ENCODE measurements around the gene ABCC4.

ABCC4 gene

DNA sequence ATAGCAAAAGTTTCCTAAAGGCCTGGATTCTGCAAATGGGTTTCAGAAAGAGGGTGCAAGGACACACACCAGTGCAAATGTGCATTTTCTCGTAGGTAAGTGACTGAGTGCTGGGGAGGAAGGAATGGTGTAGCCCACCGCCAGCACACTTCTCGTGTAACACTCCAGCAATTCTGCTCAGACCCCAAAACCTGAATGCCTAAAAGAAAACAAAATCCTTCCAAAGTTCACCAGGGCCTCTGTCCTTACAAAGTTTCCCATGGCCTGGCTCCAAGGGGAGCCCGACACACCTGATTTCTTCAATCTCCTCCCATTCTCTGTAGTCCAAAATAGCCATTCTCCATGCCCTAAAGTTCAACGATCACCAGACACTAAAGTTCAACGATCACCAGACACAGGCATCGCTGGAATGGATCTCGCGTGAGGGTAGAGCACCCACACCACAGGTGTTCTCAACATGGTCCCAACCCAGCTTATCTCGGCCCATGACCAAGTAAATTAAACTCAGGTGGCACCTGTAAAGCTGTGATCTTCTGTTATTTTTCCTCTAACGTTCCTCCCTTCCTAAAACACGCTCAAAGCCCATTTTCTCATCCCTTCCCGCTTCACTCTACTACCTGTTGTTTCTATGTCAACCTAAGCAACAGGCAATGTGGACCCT is 46.0 kb downstream of the ABCC4 start:
- DNase-seq: no peak

GRCh38 chr13:95254339-95254738 is 46.9 kb downstream of the ABCC4 start:
- DNase-seq: no peak

DNA sequence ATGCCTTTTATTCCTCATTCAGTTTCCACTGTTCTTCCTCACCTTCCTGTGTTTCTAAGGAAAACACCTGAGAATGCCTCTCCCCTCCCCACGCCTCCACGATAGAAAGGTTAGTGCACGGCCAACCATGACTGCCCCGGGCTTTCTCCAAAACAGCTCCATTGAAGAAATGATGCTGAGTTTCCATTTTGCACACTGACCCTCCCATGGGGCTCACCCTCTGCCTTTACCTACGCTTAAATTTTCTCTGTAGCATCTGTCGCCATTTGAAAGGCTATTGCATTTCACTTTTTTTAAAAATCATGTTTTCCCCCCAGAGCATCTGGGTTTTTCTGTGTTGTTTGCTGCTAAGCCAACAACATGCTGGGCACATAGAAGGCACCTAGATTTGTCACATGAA is 48.2 kb downstream of the ABCC4 start:
- DNase-seq: no peak

GRCh38 chr13:95251641-95252040 is 49.6 kb downstream of the ABCC4 start:
- DNase-seq: peak; percentile 58

GRCh38 chr13:95250961-95251360 is 50.3 kb downstream of the ABCC4 start:
- DNase-seq: peak; percentile 68

- no peak for DNase-seq
These were observed 52.3 kb downstream of the ABCC4 start for GRCh38 chr13:95248953-95249352.

DNA sequence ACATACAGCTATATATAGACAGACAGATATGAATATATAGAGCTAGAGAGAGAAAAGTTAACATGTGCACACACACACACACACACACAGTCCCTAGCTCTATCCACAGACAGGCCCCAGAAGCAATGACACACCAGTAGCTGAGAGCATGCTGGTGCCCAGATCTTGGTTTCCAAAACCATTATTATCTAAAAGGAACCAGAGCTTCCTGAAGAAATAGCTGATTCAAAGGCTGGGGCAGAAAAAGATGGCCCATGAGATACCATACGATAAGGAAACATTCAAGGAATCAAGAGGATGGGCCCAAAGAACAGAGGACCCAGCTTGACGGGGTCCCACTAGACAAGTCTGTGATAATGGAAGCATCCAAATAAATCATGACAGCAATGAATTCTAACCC is 53.4 kb downstream of the ABCC4 start:
- DNase-seq: no peak

DNA sequence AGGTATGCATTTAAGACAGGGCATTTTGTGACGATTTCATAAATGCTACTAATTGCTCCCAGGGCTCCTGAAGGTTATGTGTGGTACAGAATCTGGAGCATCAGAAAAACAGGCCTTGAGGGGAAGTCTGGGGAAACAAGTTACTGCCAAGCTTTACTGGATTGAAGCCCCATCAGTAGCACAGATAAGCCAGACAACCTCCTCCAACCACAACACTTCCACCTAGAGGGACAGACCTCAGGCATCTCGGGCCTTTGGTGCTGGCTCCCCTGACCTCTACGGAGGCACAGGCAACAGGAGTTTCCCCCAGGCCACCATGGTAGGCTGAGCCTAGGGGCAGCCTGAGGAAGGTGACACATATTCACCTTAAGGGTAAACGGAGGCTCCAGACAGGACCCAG is 54.1 kb downstream of the ABCC4 start:
- DNase-seq: no peak

- DNase-seq: peak; percentile 23
These were observed 54.8 kb downstream of the ABCC4 start for GRCh38 chr13:95246292-95247082.

DNA sequence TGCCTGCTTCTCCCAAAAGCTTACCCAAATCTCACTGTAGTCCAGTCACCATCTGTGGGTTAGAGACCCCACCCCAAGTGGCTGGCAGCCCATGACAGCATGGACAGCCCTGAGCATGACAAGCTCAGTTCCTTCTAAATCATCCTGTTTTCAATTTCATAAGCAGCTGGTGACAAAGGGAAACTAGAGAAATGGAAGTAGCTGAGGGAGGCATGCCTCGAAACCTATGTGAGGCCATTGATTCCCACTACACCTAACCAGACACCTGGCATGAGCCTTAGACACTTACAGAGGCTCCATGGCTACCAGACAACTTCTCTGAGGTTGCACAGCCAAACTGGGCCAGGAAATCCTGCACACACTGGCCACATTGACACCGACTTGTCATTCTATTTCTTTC is 56.2 kb downstream of the ABCC4 start:
- DNase-seq: peak; percentile 62

DNA sequence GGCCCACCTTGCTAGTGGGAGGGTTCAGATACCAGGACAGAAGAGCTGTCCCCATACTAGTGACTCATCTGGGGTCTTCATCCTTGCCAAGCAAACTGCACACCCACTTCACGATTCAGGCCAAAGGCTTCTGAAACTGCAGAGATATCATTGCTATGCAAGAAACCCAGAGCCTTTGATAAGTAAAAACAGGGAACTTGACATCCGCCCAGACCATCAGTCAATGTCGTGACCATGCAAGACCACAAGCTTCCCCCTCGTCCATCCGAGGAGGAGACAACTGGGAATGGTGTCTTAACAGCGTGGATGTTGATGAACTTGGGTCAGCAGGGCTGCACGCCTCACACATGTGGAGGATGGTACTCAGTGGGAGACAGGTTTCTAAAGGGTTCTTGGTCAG is 58.0 kb downstream of the ABCC4 start:
- no peak for DNase-seq

DNA sequence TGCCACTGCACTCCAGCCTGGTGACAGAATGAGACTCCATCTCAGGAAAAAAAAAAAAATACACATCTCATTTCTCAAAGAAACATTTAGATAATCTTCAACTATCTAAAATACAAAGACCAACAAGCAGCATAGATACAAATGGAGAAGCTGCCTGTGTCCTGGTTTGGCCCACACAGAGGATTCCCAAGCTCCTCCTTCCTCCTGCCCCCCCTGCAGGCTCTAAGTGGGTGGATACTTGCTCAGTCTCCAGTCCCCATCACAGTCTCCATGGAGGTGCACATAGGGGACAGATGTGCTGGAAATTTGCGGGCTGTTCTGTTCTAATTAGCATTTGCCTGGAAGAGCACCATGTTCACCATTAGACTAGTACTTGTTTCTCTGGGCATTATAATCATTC is 59.9 kb downstream of the ABCC4 start:
- DNase-seq: no peak

- peak; percentile 46 for DNase-seq
These were observed 62.0 kb downstream of the ABCC4 start for GRCh38 chr13:95239283-95239682.

GRCh38 chr13:95237310-95237870 is 63.9 kb downstream of the ABCC4 start:
- DNase-seq: no peak

- no peak for DNase-seq
These were observed 64.5 kb downstream of the ABCC4 start for GRCh38 chr13:95236774-95237173.

GRCh38 chr13:95235974-95236373 is 65.3 kb downstream of the ABCC4 start:
- no peak for DNase-seq

- no peak for DNase-seq
These were observed 66.0 kb downstream of the ABCC4 start for GRCh38 chr13:95235199-95235756.

DNA sequence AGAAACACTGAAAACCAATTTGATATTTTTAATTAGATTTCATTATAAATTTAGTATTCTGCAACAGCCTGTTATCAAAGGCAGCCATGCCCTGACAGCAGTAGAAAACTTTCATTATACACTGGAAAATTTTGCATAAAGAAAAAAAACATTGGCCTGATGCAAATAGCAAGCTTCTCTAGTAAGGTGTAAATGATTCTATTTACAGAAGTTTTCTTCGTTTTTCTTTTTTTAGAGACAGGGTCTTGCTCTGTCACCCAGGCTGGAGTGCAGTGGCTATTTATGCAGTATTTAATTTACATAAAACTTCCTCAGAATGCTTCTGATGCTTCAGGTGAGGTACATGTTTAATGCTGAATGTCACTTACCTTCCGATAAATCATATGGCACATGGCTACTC is 67.0 kb downstream of the ABCC4 start:
- DNase-seq: no peak

GRCh38 chr13:95233026-95233635 is 68.1 kb downstream of the ABCC4 start:
- no peak for DNase-seq

GRCh38 chr13:95231393-95231792 is 69.9 kb downstream of the ABCC4 start:
- DNase-seq: no peak

- DNase-seq: no peak
These were observed 71.4 kb downstream of the ABCC4 start for GRCh38 chr13:95229855-95230254.

GRCh38 chr13:95228130-95228529 is 73.1 kb downstream of the ABCC4 start:
- no peak for DNase-seq

- peak; percentile 88 for DNase-seq
These were observed 74.1 kb downstream of the ABCC4 start for GRCh38 chr13:95226932-95227695.
